HepG2 (cell line): Measurements from ENCODE around the gene SRSF7. TPM values are rescaled to one million over a fixed set of nuclear protein-coding genes. Genes with fewer than 3 reads are reported as not detected.

Experiments used
- FIP1L1 ChIP-seq: fragments of 200-400 bp; formaldehyde crosslinking; IDR thresholded peaks from 2 replicates; pipeline ENCODE4 v1.6.1; 2018; ENCODE audit warnings: low read depth, mild to moderate bottlenecking, low read length, moderate library complexity, borderline replicate concordance; ENCODE audit not compliant: insufficient read depth
- KDM5A ChIP-seq: fragments of 200-600 bp; sonication (generic); IDR thresholded peaks from 2 replicates; pipeline ENCODE4 v1.7.0; 2018; ENCODE audit warnings: antibody characterized with exemption, mild to moderate bottlenecking, low read length, borderline replicate concordance
- MAFF ChIP-seq: IDR thresholded peaks from 2 replicates; pipeline ENCODE4 v1.6.1; 2011; ENCODE audit warnings: low read depth, low read length, improper control_type of control experiment
- MATR3 ChIP-seq: sonication (generic); formaldehyde crosslinking; IDR thresholded peaks from 2 replicates; pipeline ENCODE4 v1.4.0; 2020; ENCODE audit warnings: missing genetic modification reagents
- TBX2 ChIP-seq: sonication (generic); formaldehyde crosslinking; IDR thresholded peaks from 2 replicates; pipeline ENCODE4 v1.5.0; 2020; ENCODE audit warnings: missing genetic modification reagents, mild to moderate bottlenecking, borderline replicate concordance
- ZBTB21 ChIP-seq: sonication (generic); formaldehyde crosslinking; IDR thresholded peaks from 2 replicates; pipeline ENCODE4 v1.4.0; 2020; ENCODE audit warnings: missing genetic modification reagents
- ZFAT ChIP-seq: sonication (generic); formaldehyde crosslinking; conservative IDR thresholded peaks from 2 replicates; pipeline ENCODE4 v1.8.1; 2023; ENCODE audit warnings: missing genetic modification reagents, inconsistent platforms
- ZNF225 ChIP-seq: sonication (generic); formaldehyde crosslinking; IDR thresholded peaks from 2 replicates; pipeline ENCODE4 v1.4.0; 2020; ENCODE audit warnings: mild to moderate bottlenecking, missing genetic modification reagents
- ZNF354B ChIP-seq: sonication (generic); formaldehyde crosslinking; IDR thresholded peaks from 2 replicates; pipeline ENCODE4 v1.8.0; 2022; ENCODE audit warnings: mild to moderate bottlenecking, missing genetic modification reagents
- ZSCAN12 ChIP-seq: sonication (generic); formaldehyde crosslinking; IDR thresholded peaks from 2 replicates; pipeline ENCODE4 v1.9.0; 2021; ENCODE audit warnings: mild to moderate bottlenecking, missing genetic modification reagents
- ZSCAN20 ChIP-seq: sonication (generic); formaldehyde crosslinking; IDR thresholded peaks from 2 replicates; pipeline ENCODE4 v1.4.0; 2020; ENCODE audit warnings: missing genetic modification reagents, mild to moderate bottlenecking, borderline replicate concordance
- polyA plus RNA-seq, 8 experiments: library from polyadenylated mRNA; depleted of rRNA in 3 of 8; stranded (reverse) in 7 of 8; unstranded in 1 of 8; fragments of >200 nt; fragmentation: Illumina TruSeq in 4 of 8; extraction: Trizol in 4 of 8; gene quantifications; 2 replicates each; pipeline versions ENCODE4 v1.2.1 to v1.2.3, GENCODE V29; 2011 to 2016; ENCODE audit warnings: low read depth in 4 of 8, missing spikeins in 1 of 8, mixed read lengths in 1 of 8; ENCODE audit not compliant: insufficient read depth in 1 of 8
- total RNA-seq, 5 experiments: library from RNA; depleted of rRNA; stranded (reverse); fragments of >200 nt; fragmentation: Illumina TruSeq; extraction: Trizol; gene quantifications; 2 replicates each; pipeline ENCODE4 v1.2.3, GENCODE V29; 2016; ENCODE audit warnings: low read depth in 1 of 5
- TF ChIP-seq, protein P1 (sequence below), 2 experiments: sonication (generic) in 1 of 2; formaldehyde crosslinking in 1 of 2; IDR thresholded peaks; 2 replicates each; pipeline versions ENCODE4 v1.4.0 to v1.6.1; 2018 to 2020; ENCODE audit warnings: missing genetic modification reagents in 2 of 2, borderline replicate concordance in 1 of 2, low read depth in 1 of 2, mild to moderate bottlenecking in 1 of 2, missing biosample characterization in 1 of 2
- TF ChIP-seq, protein P2 (sequence below): IDR thresholded peaks from 2 replicates; pipeline ENCODE4 v1.6.1; 2016; ENCODE audit warnings: control low read depth
- TF ChIP-seq, protein P3 (sequence below): IDR thresholded peaks from 2 replicates; pipeline ENCODE4 v1.6.1; 2016; ENCODE audit warnings: mild to moderate bottlenecking
- TF ChIP-seq, protein P4 (sequence below): sonication (generic); formaldehyde crosslinking; IDR thresholded peaks from 2 replicates; pipeline ENCODE4 v1.9.0; 2022; ENCODE audit warnings: missing genetic modification reagents, mild to moderate bottlenecking, borderline replicate concordance
- TF ChIP-seq, protein P5 (sequence below): sonication (generic); formaldehyde crosslinking; IDR thresholded peaks from 2 replicates; pipeline ENCODE4 v1.4.0; 2020; ENCODE audit warnings: missing genetic modification reagents

Gene SRSF7
- total and polyA plus RNA-seq, 2 of the 13 experiments (the other 11 are each of a cell fraction or from before 2014, with no cell fraction given): 172 to 275 TPM

DNA sequence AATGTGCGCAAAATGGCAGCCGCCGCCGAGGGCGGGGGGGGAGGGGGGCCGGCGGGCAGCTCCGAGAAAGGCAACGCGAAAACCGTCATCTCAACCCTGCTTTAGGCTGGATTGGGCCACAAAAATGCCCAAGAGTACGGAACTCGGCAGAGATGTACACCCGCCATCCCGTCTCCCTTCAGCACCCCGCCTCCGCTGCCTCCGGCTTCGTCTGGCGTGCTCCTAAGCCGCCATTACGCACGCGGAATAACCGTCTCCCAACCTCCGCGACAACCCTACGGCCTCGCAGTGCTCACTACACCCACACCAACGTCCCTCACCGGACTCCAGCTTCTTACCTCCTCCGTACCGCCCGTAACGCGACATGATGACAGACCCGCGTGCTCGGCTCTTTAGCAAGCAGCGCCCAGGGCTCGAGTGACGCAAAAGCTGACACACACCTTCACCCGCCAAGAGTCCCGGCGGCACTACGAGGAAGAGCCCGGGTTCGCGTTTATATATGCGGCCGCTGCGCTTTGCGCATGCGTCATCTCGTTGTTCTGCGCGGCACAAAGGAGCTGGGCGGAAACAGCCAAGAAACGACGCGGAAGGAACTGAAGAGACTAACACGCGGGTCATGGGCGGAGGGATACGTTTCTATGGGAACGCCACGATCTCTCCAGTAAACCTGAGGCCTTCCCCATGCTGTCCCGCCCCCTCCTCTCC lies at the start of gene SRSF7 (continued):
- TF ChIP-seq ZBTB21 (CRISPR knock-in tag): peak; percentile 50
- no peak for TF ChIP-seq ZFAT (CRISPR knock-in tag)
- peak; percentile 30; the same call in 1 of the 2 replicates for TF ChIP-seq FIP1L1
- TF ChIP-seq, protein P1, sequence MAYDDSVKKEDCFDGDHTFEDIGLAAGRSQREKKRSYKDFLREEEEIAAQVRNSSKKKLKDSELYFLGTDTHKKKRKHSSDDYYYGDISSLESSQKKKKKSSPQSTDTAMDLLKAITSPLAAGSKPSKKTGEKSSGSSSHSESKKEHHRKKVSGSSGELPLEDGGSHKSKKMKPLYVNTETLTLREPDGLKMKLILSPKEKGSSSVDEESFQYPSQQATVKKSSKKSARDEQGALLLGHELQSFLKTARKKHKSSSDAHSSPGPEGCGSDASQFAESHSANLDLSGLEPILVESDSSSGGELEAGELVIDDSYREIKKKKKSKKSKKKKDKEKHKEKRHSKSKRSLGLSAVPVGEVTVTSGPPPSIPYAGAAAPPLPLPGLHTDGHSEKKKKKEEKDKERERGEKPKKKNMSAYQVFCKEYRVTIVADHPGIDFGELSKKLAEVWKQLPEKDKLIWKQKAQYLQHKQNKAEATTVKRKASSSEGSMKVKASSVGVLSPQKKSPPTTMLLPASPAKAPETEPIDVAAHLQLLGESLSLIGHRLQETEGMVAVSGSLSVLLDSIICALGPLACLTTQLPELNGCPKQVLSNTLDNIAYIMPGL (CRISPR knock-in tag; IDR thresholded peaks at IDR 0.05; ENCODE audit: borderline replicate concordance in 1 of 2, low read depth in 1 of 2): peak; percentile 83 to 89
- TF ChIP-seq, protein P2, sequence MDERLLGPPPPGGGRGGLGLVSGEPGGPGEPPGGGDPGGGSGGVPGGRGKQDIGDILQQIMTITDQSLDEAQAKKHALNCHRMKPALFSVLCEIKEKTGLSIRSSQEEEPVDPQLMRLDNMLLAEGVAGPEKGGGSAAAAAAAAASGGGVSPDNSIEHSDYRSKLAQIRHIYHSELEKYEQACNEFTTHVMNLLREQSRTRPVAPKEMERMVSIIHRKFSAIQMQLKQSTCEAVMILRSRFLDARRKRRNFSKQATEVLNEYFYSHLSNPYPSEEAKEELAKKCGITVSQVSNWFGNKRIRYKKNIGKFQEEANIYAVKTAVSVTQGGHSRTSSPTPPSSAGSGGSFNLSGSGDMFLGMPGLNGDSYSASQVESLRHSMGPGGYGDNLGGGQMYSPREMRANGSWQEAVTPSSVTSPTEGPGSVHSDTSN (CRISPR knock-in tag): no peak
- peak; percentile 7; the same call in 1 of the 2 replicates for TF ChIP-seq KDM5A
- TF ChIP-seq ZNF225 (CRISPR knock-in tag): no peak; the same call in 1 of the 2 replicates
- peak; percentile 88 for TF ChIP-seq TBX2 (CRISPR knock-in tag)
- TF ChIP-seq, protein P3, sequence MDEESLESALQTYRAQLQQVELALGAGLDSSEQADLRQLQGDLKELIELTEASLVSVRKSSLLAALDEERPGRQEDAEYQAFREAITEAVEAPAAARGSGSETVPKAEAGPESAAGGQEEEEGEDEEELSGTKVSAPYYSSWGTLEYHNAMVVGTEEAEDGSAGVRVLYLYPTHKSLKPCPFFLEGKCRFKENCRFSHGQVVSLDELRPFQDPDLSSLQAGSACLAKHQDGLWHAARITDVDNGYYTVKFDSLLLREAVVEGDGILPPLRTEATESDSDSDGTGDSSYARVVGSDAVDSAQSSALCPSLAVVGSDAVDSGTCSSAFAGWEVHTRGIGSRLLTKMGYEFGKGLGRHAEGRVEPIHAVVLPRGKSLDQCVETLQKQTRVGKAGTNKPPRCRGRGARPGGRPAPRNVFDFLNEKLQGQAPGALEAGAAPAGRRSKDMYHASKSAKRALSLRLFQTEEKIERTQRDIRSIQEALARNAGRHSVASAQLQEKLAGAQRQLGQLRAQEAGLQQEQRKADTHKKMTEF (CRISPR knock-in tag): peak; percentile 89
- TF ChIP-seq MATR3 (CRISPR knock-in tag): no peak
- TF ChIP-seq ZNF354B (CRISPR knock-in tag): peak; percentile 94
- TF ChIP-seq, protein P4, sequence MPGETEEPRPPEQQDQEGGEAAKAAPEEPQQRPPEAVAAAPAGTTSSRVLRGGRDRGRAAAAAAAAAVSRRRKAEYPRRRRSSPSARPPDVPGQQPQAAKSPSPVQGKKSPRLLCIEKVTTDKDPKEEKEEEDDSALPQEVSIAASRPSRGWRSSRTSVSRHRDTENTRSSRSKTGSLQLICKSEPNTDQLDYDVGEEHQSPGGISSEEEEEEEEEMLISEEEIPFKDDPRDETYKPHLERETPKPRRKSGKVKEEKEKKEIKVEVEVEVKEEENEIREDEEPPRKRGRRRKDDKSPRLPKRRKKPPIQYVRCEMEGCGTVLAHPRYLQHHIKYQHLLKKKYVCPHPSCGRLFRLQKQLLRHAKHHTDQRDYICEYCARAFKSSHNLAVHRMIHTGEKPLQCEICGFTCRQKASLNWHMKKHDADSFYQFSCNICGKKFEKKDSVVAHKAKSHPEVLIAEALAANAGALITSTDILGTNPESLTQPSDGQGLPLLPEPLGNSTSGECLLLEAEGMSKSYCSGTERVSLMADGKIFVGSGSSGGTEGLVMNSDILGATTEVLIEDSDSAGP (CRISPR knock-in tag): peak; percentile 95
- TF ChIP-seq ZSCAN12 (CRISPR knock-in tag): no peak; the same call in 1 of the 2 replicates
- 0 out of 2 replicates have a peak, but pooled peaks have one; percentile 21 for TF ChIP-seq ZSCAN20 (CRISPR knock-in tag)
- TF ChIP-seq, protein P5, sequence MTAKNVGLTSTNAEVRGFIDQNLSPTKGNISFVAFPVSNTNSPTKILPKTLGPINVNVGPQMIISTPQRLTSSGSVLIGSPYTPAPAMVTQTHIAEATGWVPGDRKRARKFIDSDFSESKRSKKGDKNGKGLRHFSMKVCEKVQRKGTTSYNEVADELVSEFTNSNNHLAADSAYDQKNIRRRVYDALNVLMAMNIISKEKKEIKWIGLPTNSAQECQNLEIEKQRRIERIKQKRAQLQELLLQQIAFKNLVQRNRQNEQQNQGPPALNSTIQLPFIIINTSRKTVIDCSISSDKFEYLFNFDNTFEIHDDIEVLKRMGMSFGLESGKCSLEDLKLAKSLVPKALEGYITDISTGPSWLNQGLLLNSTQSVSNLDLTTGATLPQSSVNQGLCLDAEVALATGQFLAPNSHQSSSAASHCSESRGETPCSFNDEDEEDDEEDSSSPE (CRISPR knock-in tag): peak; percentile 88
- TF ChIP-seq MAFF: no peak
- TF ChIP-seq, all 625 proteins: peak for 419
